Endodermal cell (in vitro differentiated cells): ENCODE data around the gene ELP2. TPM values are rescaled to one million over a fixed set of nuclear protein-coding genes. Genes with fewer than 3 reads are reported as not detected.

Source experiments
- DNase-seq: peaks from one replicate; pipeline ENCODE4 v3.0.0-alpha.2; 2017
- H3K27ac ChIP-seq: 2 replicates; pipeline ENCODE4 v1.5.1; 2013; ENCODE audit warnings: mild to moderate bottlenecking, low read depth, low read length, moderate library complexity
- H3K27me3 ChIP-seq: 2 replicates; pipeline ENCODE4 v1.6.1; 2013; ENCODE audit warnings: mild to moderate bottlenecking, low read length, moderate library complexity; ENCODE audit not compliant: insufficient read depth, control insufficient read depth, poor library complexity, severe bottlenecking
- H3K36me3 ChIP-seq: 2 replicates; pipeline ENCODE4 v1.7.0; 2013; ENCODE audit warnings: mild to moderate bottlenecking, low read length, moderate library complexity; ENCODE audit not compliant: control insufficient read depth, insufficient read depth
- H3K4me1 ChIP-seq: one replicate; pipeline ENCODE4 v1.7.0; 2013; ENCODE audit warnings: low read length; ENCODE audit not compliant: control insufficient read depth, insufficient read depth
- H3K4me3 ChIP-seq: 2 replicates; pipeline ENCODE4 v1.5.1; 2013; ENCODE audit warnings: mild to moderate bottlenecking, low read length, moderate library complexity
- H3K9ac ChIP-seq: 2 replicates; pipeline ENCODE4 v1.6.1; 2013; ENCODE audit warnings: mild to moderate bottlenecking, low read length, moderate library complexity; ENCODE audit not compliant: poor library complexity, severe bottlenecking; ENCODE audit errors: extremely low read depth
- H3K9me3 ChIP-seq: 2 replicates; pipeline ENCODE4 v1.6.1; 2013; ENCODE audit warnings: mild to moderate bottlenecking, low read length, moderate library complexity; ENCODE audit not compliant: control insufficient read depth
- H3K27ac Mint-ChIP-seq: 2 replicates; pipeline ENCODE4 v1.8.0; 2020; ENCODE audit warnings: mixed read lengths
- H3K27me3 Mint-ChIP-seq: 2 replicates; pipeline ENCODE4 v1.8.0; 2021; ENCODE audit warnings: mild to moderate bottlenecking, mixed read lengths; ENCODE audit not compliant: insufficient read depth
- H3K36me3 Mint-ChIP-seq: 2 replicates; pipeline ENCODE4 v1.8.0; 2020; ENCODE audit warnings: low read depth, mixed read lengths
- H3K4me1 Mint-ChIP-seq: 2 replicates; pipeline ENCODE4 v1.8.0; 2020; ENCODE audit warnings: mixed read lengths
- H3K4me3 Mint-ChIP-seq: 2 replicates; pipeline ENCODE4 v1.8.0; 2020; ENCODE audit warnings: mild to moderate bottlenecking, moderate library complexity, mixed read lengths
- H3K9me3 Mint-ChIP-seq: 2 replicates; pipeline ENCODE4 v1.8.0; 2020; ENCODE audit warnings: mild to moderate bottlenecking, mixed read lengths
- CTCF ChIP-seq: fragments of 200-600 bp; sonication (generic); conservative IDR thresholded peaks from 2 replicates; pipeline ENCODE4 v1.5.0; 2021; ENCODE audit warnings: antibody characterized with exemption, mild to moderate bottlenecking
- WGBS, 2 experiments: methylation state at CpG; one replicate each; pipeline versions ENCODE4 v1.1.5 to v1.1.7; 2013; ENCODE audit warnings: missing lambda C conversion rate in 2 of 2, mixed read lengths in 1 of 2; ENCODE audit not compliant: insufficient coverage in 1 of 2, insufficient read length in 1 of 2; 5-methylcytosine and 5-hydroxymethylcytosine counted together
- total RNA-seq, 2 donors: library from RNA; stranded (reverse); fragmentation: NEBNext Ultra II Directional in 1 of 2; extraction: Animal tissue kit (Norgen Biotek cat#: 25700) in 1 of 2; gene quantifications; 2 replicates in 1 of 2; 3 replicates in 1 of 2; pipeline ENCODE4 v1.2.1, GENCODE V29; 2021

ELP2 gene
- total RNA-seq, 2 donors from 2014 or later: 125 to 129 TPM

- H3K27ac Mint-ChIP-seq: no peak overlapping the region
- DNase-seq: peak; percentile 71
These were observed 56.9 kb downstream of the ELP2 start for GRCh38 chr18:36186461-36187192.

GRCh38 chr18:36187193-36187825 lies 57.6 kb downstream of the ELP2 start, which contains the start of gene MOCOS:
Gene MOCOS, plus strand, starts transcription at chr18:36187497. Its CDS starts 43 bp downstream, at chr18:36187540.
- peaks cover 76% of the 10 kb centered on the region for H3K27me3 Mint-ChIP-seq

More at GRCh38 chr18:36186461-36187192, 56.9 kb downstream of the ELP2 start:
- H3K4me1 Mint-ChIP-seq: peaks cover 13% of the 10 kb centered on the region
- H3K9me3 ChIP-seq: no peaks in the 10 kb centered on the region
- no peaks in the 10 kb centered on the region for H3K4me1 ChIP-seq
- H3K36me3 ChIP-seq: no peaks in the 10 kb centered on the region
- H3K27me3 Mint-ChIP-seq: peaks cover 76% of the 10 kb centered on the region
- WGBS, 2 experiments: 18 to 24% methylated on average over 24 to 47 of the region's 47 CpGs
- no peaks in the 10 kb centered on the region for H3K36me3 Mint-ChIP-seq
- H3K27me3 ChIP-seq: peaks cover 75% of the 10 kb centered on the region
- no peak for TF ChIP-seq CTCF
- no peaks in the 10 kb centered on the region for H3K9me3 Mint-ChIP-seq
- peak overlapping the region; percentile 65 for H3K4me3 Mint-ChIP-seq
- H3K4me3 ChIP-seq: peak overlapping the region; percentile 82
- H3K9ac ChIP-seq: no peak overlapping the region
- H3K27ac ChIP-seq: no peak overlapping the region

More at GRCh38 chr18:36187193-36187825, 57.6 kb downstream of the ELP2 start, which contains the start of gene MOCOS:
- H3K27ac ChIP-seq: no peak within 1 kb of the TSS
- Mint-ChIP-seq H3K4me1 (peaks cover 13% of the 10 kb centered on the region), H3K36me3 (no peaks in the 10 kb centered on the region), H3K27ac (no peak within 1 kb of the TSS), H3K4me3 (peak within 1 kb of the TSS; percentile 65), H3K9me3 (no peaks in the 10 kb centered on the region)
- no peaks in the 10 kb centered on the region for H3K4me1 ChIP-seq
- H3K4me3 ChIP-seq: peak within 1 kb of the TSS; percentile 82
- 0 to 2% methylated on average over 29 to 66 of the region's 66 CpGs for WGBS, 2 experiments
- no peak within 1 kb of the TSS for H3K9ac ChIP-seq
- no peak for TF ChIP-seq CTCF
- peak; percentile 94 for DNase-seq
- peaks cover 75% of the 10 kb centered on the region for H3K27me3 ChIP-seq
- no peaks in the 10 kb centered on the region for H3K9me3 ChIP-seq
- H3K36me3 ChIP-seq: no peaks in the 10 kb centered on the region
